HG03139 (cell line): ENCODE data around the gene ARHGAP40.

Experiments used
- ATAC-seq: cut with Tn5 transposase; IDR thresholded peaks from one replicate; pipeline ENCODE4 v1.9.1; 2021; ENCODE audit not compliant: unreplicated experiment

The ARHGAP40 gene

GRCh38 chr20:38616457-38616856 is 14.8 kb downstream of the ARHGAP40 start:
- ATAC-seq, result no peak

- no peak for ATAC-seq
Observed at GRCh38 chr20:38617011-38617829, 15.6 kb downstream of the ARHGAP40 start.

- no peak for ATAC-seq
Observed at GRCh38 chr20:38617830-38618196, 16.2 kb downstream of the ARHGAP40 start.

GRCh38 chr20:38620441-38620840 is 18.8 kb downstream of the ARHGAP40 start:
- no peak for ATAC-seq

GRCh38 chr20:38623061-38623460 is 21.5 kb downstream of the ARHGAP40 start:
- no peak for ATAC-seq

GRCh38 chr20:38624084-38624483 is 22.5 kb downstream of the ARHGAP40 start:
- ATAC-seq, result no peak

GRCh38 chr20:38625896-38626295 is 24.3 kb downstream of the ARHGAP40 start:
- no peak for ATAC-seq

GRCh38 chr20:38626921-38627659 is 25.5 kb downstream of the ARHGAP40 start:
- no peak for ATAC-seq

GRCh38 chr20:38628580-38629470 is 27.2 kb downstream of the ARHGAP40 start:
- no peak for ATAC-seq

- ATAC-seq, result no peak
Observed at GRCh38 chr20:38629979-38630378, 28.4 kb downstream of the ARHGAP40 start.

- ATAC-seq, result no peak
Observed at GRCh38 chr20:38630727-38631126, 29.1 kb downstream of the ARHGAP40 start.

GRCh38 chr20:38631155-38632022 is 29.8 kb downstream of the ARHGAP40 start:
- ATAC-seq, result no peak

GRCh38 chr20:38633577-38634093 is 32.0 kb downstream of the ARHGAP40 start:
- no peak for ATAC-seq

- no peak for ATAC-seq
Observed at GRCh38 chr20:38635721-38636288, 34.2 kb downstream of the ARHGAP40 start.

- no peak for ATAC-seq
Observed at GRCh38 chr20:38640521-38640920, 38.9 kb downstream of the ARHGAP40 start.

GRCh38 chr20:38642498-38642897 is 40.9 kb downstream of the ARHGAP40 start:
- ATAC-seq, result no peak

GRCh38 chr20:38644588-38645260 is 43.1 kb downstream of the ARHGAP40 start:
- no peak for ATAC-seq

- ATAC-seq, result no peak
Observed at GRCh38 chr20:38645351-38645750, 43.7 kb downstream of the ARHGAP40 start.
